GOT3 (cell line): Measurements from ENCODE around the gene ZNF830.
"Not testable (repeated sequence)": the region's sequence is repeated elsewhere in the genome, so short reads cannot be mapped to it uniquely, and the experiment has no call there.

Source experiments
- DNase-seq: peaks from one replicate; lab custom pipeline; 2025; ENCODE audit warnings: mixed read lengths; lab: John Stamatoyannopoulos, UW

ZNF830 gene

GRCh38 chr17:34991606-34992005 lies 30.3 kb downstream of the ZNF830 start:
- DNase-seq, result no peak

GRCh38 chr17:34993031-34993430 lies 31.7 kb downstream of the ZNF830 start:
- DNase-seq, result no peak

- no peak for DNase-seq
These were observed 35.3 kb downstream of the ZNF830 start for GRCh38 chr17:34996422-34997285.

GRCh38 chr17:34997355-34997862 lies 36.1 kb downstream of the ZNF830 start:
- DNase-seq, result no peak

GRCh38 chr17:34998205-34998604 lies 36.9 kb downstream of the ZNF830 start:
- DNase-seq, result no peak

GRCh38 chr17:34999456-34999855 lies 38.1 kb downstream of the ZNF830 start:
- no peak for DNase-seq

GRCh38 chr17:35000965-35001364 lies 39.6 kb downstream of the ZNF830 start:
- DNase-seq, result not testable (repeated sequence)

- DNase-seq, result no peak
These were observed 40.2 kb downstream of the ZNF830 start for GRCh38 chr17:35001549-35001948.

GRCh38 chr17:35002876-35003551 lies 41.7 kb downstream of the ZNF830 start:
- no peak for DNase-seq

GRCh38 chr17:35003778-35004177 lies 42.4 kb downstream of the ZNF830 start:
- DNase-seq, result no peak

GRCh38 chr17:35006345-35006744 lies 45.0 kb downstream of the ZNF830 start:
- no peak for DNase-seq

GRCh38 chr17:35006961-35007360 lies 45.6 kb downstream of the ZNF830 start:
- no peak for DNase-seq

GRCh38 chr17:35010093-35010492 lies 48.8 kb downstream of the ZNF830 start:
- no peak for DNase-seq

- DNase-seq, result no peak
These were observed 50.4 kb downstream of the ZNF830 start for GRCh38 chr17:35011671-35012216.
